Skeletal muscle satellite cell (primary cell): ENCODE results near the gene WDR76.

Source experiments
- H3K27me3 ChIP-seq: 2 replicates; pipeline ENCODE4 v1.7.0; 2013; ENCODE audit warnings: low read length; ENCODE audit not compliant: control insufficient read depth, insufficient read depth
- H3K36me3 ChIP-seq: 2 replicates; pipeline ENCODE4 v1.7.0; 2013; ENCODE audit warnings: mild to moderate bottlenecking, control low read depth, low read length; ENCODE audit not compliant: insufficient read depth
- H3K4me1 ChIP-seq: 2 replicates; pipeline ENCODE4 v1.7.0; 2013; ENCODE audit warnings: low read length; ENCODE audit not compliant: control insufficient read depth, insufficient read depth
- H3K4me2 ChIP-seq: 2 replicates; pipeline ENCODE4 v1.7.0; 2013; ENCODE audit warnings: mild to moderate bottlenecking, low read length
- H3K4me3 ChIP-seq: 2 replicates; pipeline ENCODE4 v1.7.0; 2013; ENCODE audit warnings: low read length
- H3K9ac ChIP-seq: 2 replicates; pipeline ENCODE4 v1.7.0; 2013; ENCODE audit warnings: mild to moderate bottlenecking, low read depth, low read length, moderate library complexity
- H3K9me3 ChIP-seq: replicated peaks from 2 replicates; pipeline ENCODE4 v1.7.0; 2013; ENCODE audit warnings: mild to moderate bottlenecking, control low read depth, low read length

WDR76 gene

GRCh38 chr15:43881245-43881644 is 54.4 kb downstream of the WDR76 start:
- Histone ChIP-seq H3K4me2 (no peak overlapping the region), H3K4me3 (no peak overlapping the region), H3K9ac (no peak overlapping the region), H3K36me3 (peaks cover 5% of the 10 kb centered on the region), H3K27me3 (no peaks in the 10 kb centered on the region), H3K9me3 (no peaks in the 10 kb centered on the region), H3K4me1 (no peaks in the 10 kb centered on the region)

GRCh38 chr15:43881944-43882343 is 55.1 kb downstream of the WDR76 start:
- H3K9ac ChIP-seq: no peak overlapping the region
- H3K4me1 ChIP-seq: no peaks in the 10 kb centered on the region
- peaks cover 5% of the 10 kb centered on the region for H3K36me3 ChIP-seq
- no peak overlapping the region for H3K4me3 ChIP-seq
- no peak overlapping the region for H3K4me2 ChIP-seq
- no peaks in the 10 kb centered on the region for H3K27me3 ChIP-seq
- H3K9me3 ChIP-seq: no peaks in the 10 kb centered on the region

- Histone ChIP-seq H3K4me1 (no peaks in the 10 kb centered on the region), H3K9ac (no peak overlapping the region), H3K4me2 (no peak overlapping the region), H3K27me3 (no peaks in the 10 kb centered on the region), H3K4me3 (no peak overlapping the region), H3K36me3 (peaks cover 5% of the 10 kb centered on the region), H3K9me3 (no peaks in the 10 kb centered on the region)
These were observed 56.8 kb downstream of the WDR76 start for GRCh38 chr15:43883571-43883970.

GRCh38 chr15:43886558-43886957 is 59.8 kb downstream of the WDR76 start:
- Histone ChIP-seq H3K36me3 (peaks cover 5% of the 10 kb centered on the region), H3K4me1 (no peaks in the 10 kb centered on the region), H3K9me3 (no peaks in the 10 kb centered on the region), H3K9ac (no peak overlapping the region), H3K4me3 (no peak overlapping the region), H3K4me2 (no peak overlapping the region), H3K27me3 (no peaks in the 10 kb centered on the region)

- Histone ChIP-seq H3K4me3 (no peak overlapping the region), H3K4me2 (no peak overlapping the region), H3K9ac (no peak overlapping the region)
These were observed 61.1 kb downstream of the WDR76 start for GRCh38 chr15:43887901-43888300.

GRCh38 chr15:43889042-43889441 is 62.2 kb downstream of the WDR76 start:
- H3K4me1 ChIP-seq: no peaks in the 10 kb centered on the region
- H3K4me2 ChIP-seq: no peak overlapping the region
- H3K9me3 ChIP-seq: no peaks in the 10 kb centered on the region
- H3K27me3 ChIP-seq: no peaks in the 10 kb centered on the region
- H3K4me3 ChIP-seq: no peak overlapping the region
- H3K9ac ChIP-seq: no peak overlapping the region
- no peaks in the 10 kb centered on the region for H3K36me3 ChIP-seq

More at GRCh38 chr15:43887901-43888300, 61.1 kb downstream of the WDR76 start:
- no peaks in the 10 kb centered on the region for H3K9me3 ChIP-seq
- no peaks in the 10 kb centered on the region for H3K4me1 ChIP-seq
- H3K27me3 ChIP-seq: no peaks in the 10 kb centered on the region
- H3K36me3 ChIP-seq: peaks cover 5% of the 10 kb centered on the region

- no peaks in the 10 kb centered on the region for H3K36me3 ChIP-seq
- H3K4me3 ChIP-seq: no peak overlapping the region
- no peaks in the 10 kb centered on the region for H3K4me1 ChIP-seq
- H3K27me3 ChIP-seq: no peaks in the 10 kb centered on the region
- no peak overlapping the region for H3K9ac ChIP-seq
- no peaks in the 10 kb centered on the region for H3K9me3 ChIP-seq
- H3K4me2 ChIP-seq: no peak overlapping the region
These were observed 67.2 kb downstream of the WDR76 start for GRCh38 chr15:43893956-43894355.

GRCh38 chr15:43895586-43895985 is 68.8 kb downstream of the WDR76 start:
- no peak overlapping the region for H3K4me3 ChIP-seq
- no peaks in the 10 kb centered on the region for H3K36me3 ChIP-seq
- no peaks in the 10 kb centered on the region for H3K9me3 ChIP-seq
- no peaks in the 10 kb centered on the region for H3K27me3 ChIP-seq
- no peaks in the 10 kb centered on the region for H3K4me1 ChIP-seq
- H3K4me2 ChIP-seq: no peak overlapping the region
- no peak overlapping the region for H3K9ac ChIP-seq

GRCh38 chr15:43896543-43896942 is 69.7 kb downstream of the WDR76 start:
- Histone ChIP-seq H3K4me2 (no peak overlapping the region), H3K4me1 (no peaks in the 10 kb centered on the region), H3K9ac (no peak overlapping the region), H3K9me3 (no peaks in the 10 kb centered on the region), H3K4me3 (no peak overlapping the region), H3K36me3 (no peaks in the 10 kb centered on the region), H3K27me3 (no peaks in the 10 kb centered on the region)

GRCh38 chr15:43898891-43899290 is 72.1 kb downstream of the WDR76 start:
- Histone ChIP-seq H3K9me3 (no peaks in the 10 kb centered on the region), H3K36me3 (no peaks in the 10 kb centered on the region), H3K4me1 (peaks cover under 1% of the 10 kb centered on the region), H3K4me2 (no peak overlapping the region), H3K4me3 (no peak overlapping the region), H3K9ac (no peak overlapping the region), H3K27me3 (no peaks in the 10 kb centered on the region)

- Histone ChIP-seq H3K9ac (no peak overlapping the region), H3K4me3 (no peak overlapping the region), H3K27me3 (no peaks in the 10 kb centered on the region), H3K4me1 (peaks cover 4% of the 10 kb centered on the region), H3K9me3 (no peaks in the 10 kb centered on the region), H3K36me3 (no peaks in the 10 kb centered on the region), H3K4me2 (no peak overlapping the region)
These were observed 73.1 kb downstream of the WDR76 start for GRCh38 chr15:43899928-43900327.

- Histone ChIP-seq H3K4me2 (no peak overlapping the region), H3K4me1 (peaks cover 4% of the 10 kb centered on the region), H3K27me3 (no peaks in the 10 kb centered on the region), H3K9ac (no peak overlapping the region), H3K36me3 (no peaks in the 10 kb centered on the region), H3K4me3 (no peak overlapping the region), H3K9me3 (no peaks in the 10 kb centered on the region)
These were observed 74.2 kb downstream of the WDR76 start for GRCh38 chr15:43900996-43901395.
